GM19351 (cell line): ENCODE measurements around the gene CERS2.
"Not testable (repeated sequence)": the region's sequence is repeated elsewhere in the genome, so short reads cannot be mapped to it uniquely, and the experiment has no call there.

ENCODE experiments used
- ATAC-seq: cut with Tn5 transposase; IDR thresholded peaks from one replicate; pipeline ENCODE4 v1.9.1; 2021; ENCODE audit warnings: mild to moderate bottlenecking, moderate library complexity; ENCODE audit not compliant: unreplicated experiment

The CERS2 gene

DNA sequence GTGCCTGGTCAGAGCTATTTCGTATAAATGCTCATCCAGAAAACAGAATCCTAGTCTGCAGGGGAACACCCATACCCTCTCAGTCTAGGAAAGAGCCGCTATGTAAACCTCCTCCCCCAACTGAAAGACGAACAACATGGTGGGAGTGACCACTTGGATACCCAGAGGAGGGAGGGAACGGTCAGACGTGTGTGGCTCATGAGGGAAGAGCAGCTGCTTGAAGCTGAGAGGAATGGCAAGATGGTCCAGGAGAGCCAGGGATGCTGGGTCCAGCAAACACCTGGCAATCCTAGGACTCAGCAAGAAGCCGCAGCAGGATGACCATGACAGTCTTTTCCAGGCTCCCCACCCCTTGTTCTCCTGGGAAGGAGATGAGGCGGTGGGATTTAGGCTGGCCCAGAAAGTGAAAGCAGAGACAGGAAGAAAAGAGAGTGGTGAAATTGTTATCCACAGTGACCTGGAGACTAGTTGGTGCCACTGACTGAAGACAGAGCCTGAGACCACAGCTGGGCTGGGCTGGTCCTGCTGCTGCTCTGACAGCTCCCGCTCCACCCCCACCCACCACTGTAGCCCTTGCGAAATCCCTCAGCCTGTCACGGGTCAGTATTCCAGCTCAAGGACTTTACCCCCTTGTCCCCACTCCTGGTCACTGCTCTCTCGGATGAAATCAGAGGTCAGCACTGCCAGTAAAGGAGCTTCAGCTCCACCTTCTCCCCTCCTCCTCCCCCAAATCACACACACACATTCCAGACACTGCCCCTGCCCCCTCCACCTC, 3.6 kb downstream of the CERS2 start:
- no peak for ATAC-seq

DNA sequence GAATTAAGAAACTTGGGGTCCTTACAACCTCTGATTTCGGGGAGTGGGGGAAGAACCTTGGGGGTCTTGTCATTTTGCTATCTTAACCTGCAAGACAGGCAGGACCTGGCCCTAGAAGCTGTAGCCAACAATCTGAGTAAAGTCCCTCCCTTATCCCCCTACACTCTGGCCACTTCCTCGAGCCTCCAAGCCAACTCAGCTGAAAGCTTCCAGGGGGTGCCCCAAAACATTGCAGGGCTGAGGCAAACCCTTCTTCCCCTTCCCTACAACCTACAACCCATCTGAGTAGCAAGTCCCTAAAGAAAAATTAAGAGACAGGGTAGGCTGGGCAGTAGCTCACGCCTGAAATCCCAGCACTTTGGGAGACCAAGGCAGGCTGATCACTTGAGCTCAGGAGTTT, 5.0 kb downstream of the CERS2 start:
- no peak for ATAC-seq

DNA sequence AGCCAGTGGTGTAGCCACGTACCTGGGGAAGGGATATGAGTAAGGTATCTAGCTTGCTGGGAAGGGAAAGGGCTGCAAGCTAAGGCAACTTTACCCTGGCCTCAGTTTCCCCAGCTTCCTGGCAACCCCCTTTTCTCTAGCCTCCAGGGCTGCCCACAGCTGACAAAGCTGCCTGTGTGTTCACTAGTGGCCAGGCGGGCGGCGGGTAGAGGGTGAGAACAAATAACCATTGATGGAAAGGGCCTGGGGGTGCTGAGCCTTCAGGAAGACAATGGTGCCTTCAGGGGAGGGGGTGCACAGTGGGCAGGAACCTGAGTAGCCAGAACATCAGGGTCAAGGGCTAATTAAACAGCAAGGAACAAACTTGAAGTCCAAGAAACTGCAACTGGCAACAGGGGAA, 6.1 kb downstream of the CERS2 start:
- no peak for ATAC-seq

DNA sequence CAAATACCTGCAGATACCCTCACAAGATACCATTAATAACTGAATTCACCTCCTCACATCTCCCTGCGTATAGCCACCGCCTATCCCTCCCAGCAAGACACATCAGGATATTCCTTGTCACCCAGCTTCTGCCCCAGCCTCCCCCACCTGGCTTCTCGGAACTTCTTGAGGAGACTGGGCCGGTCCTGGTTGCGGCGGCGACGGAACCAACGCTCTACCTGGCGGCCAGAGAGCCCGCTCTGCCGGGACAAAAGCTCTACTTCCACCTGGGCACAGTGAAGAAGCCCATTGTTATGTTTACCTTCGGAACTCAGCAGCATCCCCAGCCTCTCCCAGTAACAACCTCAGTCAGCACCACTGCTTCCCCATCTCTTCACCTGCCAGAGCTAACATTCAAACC, 6.7 kb downstream of the CERS2 start:
- no peak for ATAC-seq

DNA sequence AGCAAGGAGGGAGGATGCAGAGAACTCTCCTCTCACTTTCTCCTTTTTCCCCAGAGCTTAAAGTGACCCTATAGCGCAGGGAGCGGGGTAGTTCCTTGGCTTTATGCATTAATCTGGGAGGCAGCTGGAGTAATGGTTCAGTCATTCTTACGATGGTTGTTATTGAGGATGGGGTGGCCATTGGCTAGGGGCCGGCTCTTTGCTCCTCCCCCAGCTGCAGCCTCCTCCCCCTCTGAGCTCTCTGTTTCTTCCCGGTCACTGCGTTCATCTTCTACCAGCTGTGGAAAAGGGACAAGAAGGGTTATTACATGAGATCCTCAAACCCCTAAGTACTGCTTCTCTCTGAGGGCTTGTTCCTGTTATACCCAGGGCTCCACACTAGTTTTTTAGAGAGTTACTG, 8.6 kb downstream of the CERS2 start:
- no peak for ATAC-seq

DNA sequence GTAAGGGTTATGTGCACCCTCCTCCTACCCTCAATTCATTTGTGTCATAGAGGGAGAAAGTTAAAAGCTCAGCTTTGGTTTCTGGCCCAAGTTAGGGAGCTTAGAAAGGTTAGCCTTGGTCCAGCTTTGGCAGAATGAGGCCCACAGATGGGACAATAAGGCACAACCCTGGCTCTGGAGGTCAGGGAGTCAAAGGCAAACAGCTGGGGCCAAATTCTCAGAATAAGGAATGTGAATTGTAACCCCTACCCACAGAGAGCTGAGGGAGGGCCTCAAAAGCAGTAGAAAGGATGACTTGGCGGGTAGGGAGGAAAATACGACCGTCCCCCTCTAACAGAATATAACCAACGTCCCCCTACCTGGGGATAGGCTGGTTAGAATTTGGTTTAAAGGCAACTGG, 9.0 kb downstream of the CERS2 start:
- ATAC-seq: no peak

DNA sequence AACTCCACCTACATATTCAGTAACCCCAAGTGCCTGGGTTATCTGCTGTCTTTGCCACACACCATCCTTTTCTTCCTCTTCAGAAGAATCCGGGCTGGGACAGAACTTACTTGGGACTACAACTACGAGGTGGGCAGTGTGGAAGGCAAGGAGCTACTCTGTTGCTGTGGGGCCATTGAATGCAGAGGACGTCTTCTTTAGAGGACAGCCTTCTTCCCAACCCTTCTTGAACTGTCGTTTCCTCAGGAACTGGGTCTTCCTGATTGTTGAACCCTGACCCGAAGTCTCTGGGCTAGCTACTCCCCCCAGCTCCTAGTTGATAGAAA, 10.5 kb downstream of the CERS2 start:
- ATAC-seq: no peak

DNA sequence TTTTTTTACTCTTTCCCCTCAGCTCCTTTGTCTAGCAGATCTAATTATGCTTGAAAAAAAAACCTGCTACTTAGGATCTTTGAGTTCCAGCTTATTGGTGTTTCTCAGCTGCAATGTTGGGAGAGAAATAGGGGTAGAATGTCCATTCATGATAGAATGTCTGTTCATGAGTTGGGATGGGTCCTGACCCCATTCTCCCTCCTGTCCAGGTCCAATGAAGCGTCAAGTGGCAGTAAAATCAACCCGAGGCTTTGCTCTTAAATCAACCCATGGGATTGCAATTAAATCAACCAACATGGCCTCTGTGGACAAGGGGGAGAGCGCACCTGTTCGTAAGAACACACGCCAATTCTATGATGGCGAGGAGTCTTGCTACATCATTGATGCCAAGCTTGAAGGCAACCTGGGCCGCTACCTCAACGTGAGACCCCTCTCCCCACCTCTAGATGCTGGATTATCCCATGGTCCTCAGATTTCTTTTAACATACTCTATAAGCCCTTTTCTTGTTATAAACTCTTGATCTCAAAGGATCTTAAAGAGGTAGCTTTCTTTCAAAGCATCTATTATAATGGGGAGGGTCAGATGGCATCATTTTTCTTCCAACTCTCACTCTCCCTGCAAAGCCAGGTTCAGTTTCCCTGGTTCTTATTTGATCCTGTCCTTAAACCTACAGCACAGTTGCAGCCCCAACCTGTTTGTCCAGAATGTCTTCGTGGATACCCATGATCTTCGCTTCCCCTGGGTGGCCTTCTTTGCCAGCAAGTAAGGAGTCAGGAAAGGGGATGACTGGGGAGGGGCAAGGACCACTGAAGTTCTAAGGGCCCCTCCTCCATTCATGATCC, 11.1 kb downstream of the CERS2 start:
- no peak for ATAC-seq

DNA sequence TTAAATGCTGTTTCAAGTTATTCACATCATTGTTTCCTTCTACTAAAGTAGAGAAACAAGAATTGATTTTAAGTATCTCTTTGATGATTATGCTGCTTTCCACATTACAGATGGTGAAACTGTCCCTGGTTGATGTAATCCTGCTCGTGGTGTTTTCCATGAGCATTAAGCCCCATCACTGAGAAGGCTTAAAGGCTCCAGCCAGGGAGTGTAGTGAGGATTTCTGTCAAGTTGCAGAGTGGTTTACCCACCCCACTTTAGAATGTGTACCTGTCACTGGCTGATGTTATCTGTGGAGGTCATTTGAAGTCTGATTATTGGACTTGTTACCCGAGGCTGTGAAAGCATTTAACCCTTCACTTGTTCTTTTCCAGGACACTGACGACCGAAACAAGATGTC, 12.9 kb downstream of the CERS2 start:
- no peak for ATAC-seq

DNA sequence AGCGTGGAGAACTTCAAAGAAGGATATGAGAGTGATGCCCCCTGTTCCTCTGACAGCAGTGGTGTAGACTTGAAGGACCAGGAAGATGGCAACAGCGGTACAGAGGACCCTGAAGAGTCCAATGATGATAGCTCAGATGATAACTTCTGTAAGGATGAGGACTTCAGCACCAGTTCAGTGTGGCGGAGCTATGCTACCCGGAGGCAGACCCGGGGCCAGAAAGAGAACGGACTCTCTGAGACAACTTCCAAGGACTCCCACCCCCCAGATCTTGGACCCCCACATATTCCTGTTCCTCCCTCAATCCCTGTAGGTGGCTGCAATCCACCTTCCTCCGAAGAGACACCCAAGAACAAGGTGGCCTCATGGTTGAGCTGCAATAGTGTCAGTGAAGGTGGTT, 14.0 kb downstream of the CERS2 start:
- ATAC-seq: no peak

DNA sequence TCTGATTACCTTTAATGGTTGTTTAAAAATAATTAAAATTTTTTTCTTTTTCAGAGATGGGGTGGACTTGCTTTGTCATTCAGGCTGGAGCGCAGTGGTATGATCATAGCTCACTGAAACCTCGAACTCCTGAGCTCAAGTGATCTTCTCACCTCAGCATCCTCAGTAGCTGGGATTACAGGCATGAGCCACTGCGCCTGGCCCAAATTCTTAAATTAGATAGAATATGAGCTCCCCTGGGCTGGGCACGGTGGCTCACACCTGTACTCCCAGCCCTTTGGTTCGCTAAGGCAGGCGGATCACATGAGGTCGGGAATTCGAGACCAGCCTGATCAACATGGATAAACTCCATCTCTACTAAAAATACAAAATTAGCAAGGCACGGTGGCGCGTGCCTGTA, 17.0 kb downstream of the CERS2 start:
- ATAC-seq: no peak

DNA sequence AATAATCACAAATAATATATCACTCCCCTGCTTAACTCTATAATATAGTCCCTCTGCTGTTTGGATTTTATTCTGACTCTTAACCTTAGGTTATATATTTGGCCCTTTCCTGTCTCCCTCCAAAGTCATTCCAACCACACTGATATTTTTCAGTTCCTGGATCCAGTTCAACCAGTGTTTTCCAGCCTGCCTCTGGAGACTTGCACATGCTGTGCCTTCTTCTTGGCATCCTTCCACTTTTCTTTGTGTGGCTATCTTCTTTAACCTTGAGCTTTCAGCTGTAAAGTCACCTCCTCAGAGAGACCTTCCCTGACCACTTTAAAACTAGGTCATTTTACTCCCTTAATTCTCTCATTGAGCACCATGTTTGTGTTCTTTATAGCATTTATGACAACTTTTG, 19.4 kb downstream of the CERS2 start:
- ATAC-seq: no peak

DNA sequence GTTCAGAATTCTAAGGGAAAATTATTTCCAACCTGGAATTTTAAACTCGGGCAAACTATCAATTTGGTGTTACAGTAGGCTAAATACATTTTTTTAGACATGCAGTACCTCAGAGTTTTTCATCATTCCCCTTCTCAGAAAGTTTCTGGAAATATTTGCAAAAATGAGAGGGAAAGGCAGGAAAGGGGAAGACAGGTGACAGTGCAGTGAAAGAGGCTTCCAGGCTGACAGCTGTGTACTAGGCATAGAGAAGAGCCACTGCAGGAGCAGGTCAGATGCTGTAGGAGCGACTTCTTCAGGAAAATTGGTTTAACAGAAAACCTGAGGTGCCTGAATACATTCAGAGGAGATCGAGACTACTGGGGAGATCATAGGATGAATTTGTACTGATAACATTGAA, 19.9 kb downstream of the CERS2 start:
- ATAC-seq: no peak

DNA sequence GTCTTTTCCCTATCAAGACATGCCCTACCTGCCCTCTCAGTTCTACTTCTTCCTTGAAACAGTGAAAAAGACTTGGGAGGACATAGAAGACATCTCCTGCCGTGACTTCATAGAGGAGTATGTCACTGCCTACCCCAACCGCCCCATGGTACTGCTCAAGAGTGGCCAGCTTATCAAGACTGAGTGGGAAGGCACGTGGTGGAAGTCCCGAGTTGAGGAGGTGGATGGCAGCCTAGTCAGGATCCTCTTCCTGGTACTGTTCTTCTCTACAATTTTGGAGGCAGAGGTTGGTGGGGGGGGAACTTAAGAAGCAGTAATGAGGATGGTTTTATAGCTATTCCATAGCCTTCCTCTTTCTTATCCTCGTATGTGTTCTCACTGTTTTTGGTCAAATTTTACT, 29.8 kb downstream of the CERS2 start:
- no peak for ATAC-seq

DNA sequence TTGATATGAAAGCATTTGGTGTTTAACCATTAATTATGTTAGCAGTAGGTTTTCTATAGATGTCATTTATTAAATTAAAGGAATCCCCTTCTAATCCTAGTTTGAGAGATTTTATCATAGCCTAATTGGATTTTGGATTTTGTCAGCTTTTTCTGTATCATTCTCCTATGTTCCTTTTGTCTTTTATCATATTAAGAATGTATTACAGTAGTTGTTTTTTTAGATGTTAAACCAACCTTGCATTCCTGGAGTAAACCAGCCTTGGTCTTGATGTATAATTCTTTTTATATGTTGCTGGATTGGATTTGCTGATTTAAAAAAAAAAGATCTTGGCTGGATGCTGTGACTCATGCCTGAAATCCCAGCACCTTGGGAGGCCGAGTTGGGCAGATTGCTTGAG, 42.9 kb downstream of the CERS2 start:
- ATAC-seq: no peak

DNA sequence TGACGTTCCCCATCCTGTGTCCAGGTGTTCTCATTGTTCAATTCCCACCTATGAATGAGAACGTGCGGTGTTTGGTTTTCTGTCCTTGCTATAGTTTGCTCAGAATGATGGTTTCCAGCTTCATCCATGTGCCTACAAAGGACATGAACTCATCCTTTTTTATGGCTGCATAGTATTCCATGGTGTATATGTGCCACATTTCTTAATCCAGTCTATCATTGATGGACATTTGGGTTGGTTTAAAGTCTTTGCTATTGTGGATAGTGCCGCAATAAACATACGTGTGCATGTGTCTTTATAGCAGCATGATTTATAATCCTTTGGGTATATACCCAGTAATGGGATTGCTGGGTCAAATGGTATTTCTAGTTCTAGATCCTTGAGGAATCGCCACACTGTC, 45.9 kb downstream of the CERS2 start:
- not testable (repeated sequence) for ATAC-seq

DNA sequence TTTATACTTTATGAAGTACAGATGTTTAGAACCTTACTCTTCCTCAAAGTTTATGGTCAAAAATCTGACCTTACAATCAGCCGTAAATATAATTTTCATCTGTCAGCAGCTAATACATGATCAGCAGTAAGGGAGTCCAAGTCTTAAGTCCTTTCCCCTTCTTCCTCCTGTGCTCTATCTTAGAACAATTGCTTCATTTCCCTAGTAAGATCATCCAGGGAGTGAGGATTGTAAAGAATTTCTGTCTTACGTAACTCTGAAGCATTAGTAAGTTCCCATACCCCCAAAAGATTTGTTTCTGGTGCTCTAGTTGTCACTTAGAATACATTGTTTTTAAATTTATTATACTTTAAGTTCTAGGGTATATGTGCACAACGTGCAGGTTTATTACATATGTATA, 46.3 kb downstream of the CERS2 start:
- ATAC-seq: no peak

DNA sequence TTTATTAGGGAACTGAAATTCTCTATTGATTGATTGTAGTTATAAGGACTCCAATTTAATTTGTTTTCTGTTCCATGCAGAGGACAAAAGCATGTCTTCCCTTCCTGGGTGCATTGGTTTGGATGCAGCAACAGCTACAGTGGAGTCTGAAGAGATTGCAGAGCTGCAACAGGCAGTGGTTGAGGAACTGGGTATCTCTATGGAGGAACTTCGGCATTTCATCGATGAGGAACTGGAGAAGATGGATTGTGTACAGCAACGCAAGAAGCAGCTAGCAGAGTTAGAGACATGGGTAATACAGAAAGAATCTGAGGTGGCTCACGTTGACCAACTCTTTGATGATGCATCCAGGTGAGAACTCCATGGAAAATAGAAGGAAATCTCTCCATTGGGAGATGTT, 47.0 kb downstream of the CERS2 start:
- no peak for ATAC-seq

DNA sequence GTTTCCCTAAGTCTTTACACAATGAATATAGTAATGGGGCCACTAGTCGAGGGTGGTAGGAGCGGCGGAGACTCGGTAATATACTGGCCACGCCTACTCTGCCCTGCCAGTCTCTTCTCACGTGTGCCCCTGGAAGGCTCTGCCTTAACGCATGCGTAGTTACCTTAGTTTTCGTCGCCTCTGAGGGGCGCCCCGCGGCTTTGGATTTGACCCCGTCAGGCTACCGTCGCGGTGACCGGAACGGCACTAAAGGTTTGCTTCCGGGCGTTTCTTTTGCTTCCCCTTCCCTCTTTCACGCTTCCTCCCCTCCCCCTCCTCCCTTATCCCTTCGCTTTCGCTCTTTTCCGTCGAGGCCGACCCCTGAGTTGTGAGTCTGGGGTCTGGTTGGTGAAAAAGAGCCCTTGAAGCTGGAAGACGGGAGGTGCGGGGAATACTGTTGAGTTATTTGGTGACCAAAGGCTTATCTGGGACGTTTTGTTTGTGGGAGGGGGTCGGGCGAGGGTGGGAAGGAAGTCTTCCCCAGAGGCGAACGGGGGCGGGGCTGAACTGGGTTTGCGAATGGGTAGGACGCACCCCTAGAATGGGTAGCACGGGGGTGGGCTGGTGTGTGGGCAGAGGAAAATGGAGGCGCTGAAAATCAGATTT, 48.4 kb downstream of the CERS2 start, which contains the start of gene SETDB1:
TSS of gene SETDB1 (plus strand) at position 267 of the 645 bp plus-strand sequence. CDS start 1,352 bp downstream, outside the sequence.
- peak; percentile 74 for ATAC-seq

DNA sequence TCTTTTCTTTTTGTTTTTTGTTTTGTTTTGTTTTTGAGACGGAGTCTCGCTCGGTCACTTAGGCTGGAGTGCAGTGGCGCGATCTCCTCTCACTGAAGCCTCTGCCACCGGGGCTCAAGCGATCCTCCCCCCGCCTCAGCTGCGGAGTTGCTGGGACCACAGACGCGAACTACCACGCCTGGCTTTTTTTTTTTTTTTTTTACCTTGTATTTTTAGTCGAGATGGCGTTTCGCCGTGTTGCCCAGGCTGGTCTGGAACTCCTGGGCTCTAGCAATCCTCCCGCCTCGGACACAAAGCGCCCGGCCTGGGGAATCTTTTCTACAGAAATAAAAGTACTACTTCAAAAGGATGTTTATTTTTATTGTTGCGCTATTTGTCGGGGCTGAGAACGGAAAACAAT, 49.6 kb downstream of the CERS2 start:
- no peak for ATAC-seq

DNA sequence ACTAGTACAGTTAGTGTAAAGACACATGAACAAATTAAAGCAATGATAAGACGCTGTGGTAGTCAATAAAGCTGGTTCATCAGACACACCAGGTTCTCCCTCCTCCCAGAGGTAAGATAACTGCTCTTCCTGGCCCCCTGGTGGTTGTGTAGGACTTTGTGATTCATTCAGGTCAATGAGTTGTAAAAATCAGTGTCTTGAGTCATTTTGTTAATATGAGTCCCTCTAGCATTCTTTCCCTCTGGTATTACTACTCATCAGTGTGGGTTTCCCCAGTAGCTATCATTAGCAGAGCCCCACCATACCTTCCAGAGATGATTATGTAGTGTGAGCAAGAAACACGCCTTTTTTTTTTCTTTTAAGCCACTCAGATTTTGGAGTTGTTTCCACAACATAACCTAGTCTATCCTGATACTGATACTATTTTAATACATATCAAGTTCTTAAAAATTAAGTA, 52.1 kb downstream of the CERS2 start:
- no peak for ATAC-seq

DNA sequence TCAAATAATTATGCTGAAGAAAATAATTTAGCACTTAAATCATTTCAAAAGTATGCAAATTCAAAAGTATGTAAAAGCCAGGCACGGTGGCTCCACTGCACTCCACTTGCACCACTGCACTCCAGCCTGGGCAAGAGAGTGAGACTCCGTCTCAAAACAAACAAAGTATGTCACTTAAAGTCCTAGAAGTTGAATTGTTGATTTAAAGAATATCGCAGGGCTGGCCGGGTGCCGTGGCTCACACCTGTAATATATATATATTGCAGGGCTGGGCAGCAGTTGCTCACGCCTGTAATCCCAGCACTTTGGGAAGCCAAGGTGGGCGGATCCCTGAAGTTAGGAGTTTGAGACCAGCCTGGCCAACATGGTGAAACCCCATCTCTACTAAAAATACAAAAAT, 57.2 kb downstream of the CERS2 start:
- no peak for ATAC-seq
